Measurements from ENCODE around the gene DHX15.
A peak's percentile ranks its signal among the peaks of the same experiment; 100 is the strongest.

The DHX15 gene

GRCh38 chr4:24561438-24562139, 22.8 kb downstream of the DHX15 start:
- 0 out of 2 replicates have a peak, but pooled peaks have one; percentile 74 for TF ChIP-seq ZNF580 (tag by site-specific recombination; IDR thresholded peaks at IDR 0.05)
- no peak for TF ChIP-seq ZNF513 (tag by site-specific recombination; IDR thresholded peaks at IDR 0.05)
- TF ChIP-seq ZNF302 (tag by site-specific recombination; IDR thresholded peaks at IDR 0.05; ENCODE audit: low read depth): no peak
- peak; percentile 18; the same call in 1 of the 2 replicates for TF ChIP-seq ZNF362 (tag by site-specific recombination; IDR thresholded peaks at IDR 0.05)
- TF ChIP-seq ZNF146 (tag by site-specific recombination; IDR thresholded peaks at IDR 0.05): peak; percentile 99
- no peak for TF ChIP-seq ZFP41 (tag by site-specific recombination; IDR thresholded peaks at IDR 0.05; ENCODE audit: borderline replicate concordance)
- Histone ChIP-seq H3K4me1 (ENCODE audit: control insufficient read depth, insufficient read depth, low read length) (no peaks in the 10 kb centered on the region), H3K36me3 (ENCODE audit: control insufficient read depth in 2 of 2, insufficient read depth in 1 of 2, low read length in 2 of 2) (peaks cover 6 to 54% of the 10 kb centered on the region in 2 experiments; a peak in 2 of 3 replicates), H3K27ac (ENCODE audit: extremely low read depth, low read depth, low read length) (no peak overlapping the region), H3K4me3 (ENCODE audit: low read depth, low read length) (no peak overlapping the region), H3K9me3 (ENCODE audit: control insufficient read depth, insufficient read depth, low read depth, low read length) (no peaks in the 10 kb centered on the region)
- POLR2A ChIA-PET: no interaction called here
- CTCF ChIA-PET: interaction anchor here (0.7 kb wide), 1 partner anchor 24 kb away, joined by 4 read pairs; no protein-coding TSS in a partner anchor

GRCh38 chr4:24560868-24561368, 23.4 kb downstream of the DHX15 start:
- no peak overlapping the region for H3K4me3 ChIP-seq (ENCODE audit: low read depth, low read length)
- ChIA-PET CTCF (interaction anchor here (0.6 to 0.7 kb wide), 3 partner anchors 9 to 39 kb away, joined by 3 read pairs; no protein-coding TSS in a partner anchor), POLR2A (no interaction called here)
- H3K36me3 ChIP-seq (ENCODE audit: control insufficient read depth in 2 of 2, insufficient read depth in 1 of 2, low read length in 2 of 2): peaks cover 6 to 54% of the 10 kb centered on the region in 2 experiments; a peak in 2 of 3 replicates
- TF ChIP-seq ZNF335 (tag by site-specific recombination; conservative IDR thresholded peaks at IDR 0.05) (no peak), ZNF423 (tag by site-specific recombination; IDR thresholded peaks at IDR 0.05) (no peak), FEZF1 (tag by site-specific recombination; IDR thresholded peaks at IDR 0.05) (peak; percentile 77), MYNN (tag by site-specific recombination; IDR thresholded peaks at IDR 0.05; ENCODE audit: borderline replicate concordance) (no peak), PRDM6 (tag by site-specific recombination; IDR thresholded peaks at IDR 0.05) (peak; percentile 68), ZNF701 (tag by site-specific recombination; IDR thresholded peaks at IDR 0.05) (no peak), ZNF223 (tag by site-specific recombination; IDR thresholded peaks at IDR 0.05) (no peak), ZNF221 (tag by site-specific recombination; IDR thresholded peaks at IDR 0.05; ENCODE audit: borderline replicate concordance) (no peak)
- H3K9me3 ChIP-seq (ENCODE audit: control insufficient read depth, insufficient read depth, low read depth, low read length): no peaks in the 10 kb centered on the region
- no peaks in the 10 kb centered on the region for H3K4me1 ChIP-seq (ENCODE audit: control insufficient read depth, insufficient read depth, low read length)
- H3K27ac ChIP-seq (ENCODE audit: extremely low read depth, low read depth, low read length): no peak overlapping the region

GRCh38 chr4:24559889-24560288, 24.5 kb downstream of the DHX15 start:
- no peaks in the 10 kb centered on the region for H3K4me1 ChIP-seq (ENCODE audit: control insufficient read depth, insufficient read depth, low read length)
- H3K9me3 ChIP-seq (ENCODE audit: control insufficient read depth, insufficient read depth, low read depth, low read length): no peaks in the 10 kb centered on the region
- ChIA-PET CTCF (interaction anchor here (0.6 to 1.0 kb wide), 2 partner anchors 11 to 112 kb away, joined by 3 read pairs; no protein-coding TSS in a partner anchor), POLR2A (no interaction called here)
- no peak overlapping the region for H3K4me3 ChIP-seq (ENCODE audit: low read depth, low read length)
- H3K36me3 ChIP-seq (ENCODE audit: control insufficient read depth in 2 of 2, insufficient read depth in 1 of 2, low read length in 2 of 2): peaks cover 6 to 53% of the 10 kb centered on the region in 2 experiments; a peak in 2 of 3 replicates
- no peak overlapping the region for H3K27ac ChIP-seq (ENCODE audit: extremely low read depth, low read depth, low read length)
- TF ChIP-seq SP2 (tag by site-specific recombination; IDR thresholded peaks at IDR 0.05): no peak
- peak; percentile 63; the same call in 1 of the 2 replicates for TF ChIP-seq ZBTB21 (tag by site-specific recombination; IDR thresholded peaks at IDR 0.05)
- TF ChIP-seq ZNF629 (tag by site-specific recombination; IDR thresholded peaks at IDR 0.05): peak; percentile 71
- peak; percentile 93 for TF ChIP-seq SCRT2 (tag by site-specific recombination; IDR thresholded peaks at IDR 0.05)
- no peak for TF ChIP-seq ZNF174 (tag by site-specific recombination; IDR thresholded peaks at IDR 0.05)
- TF ChIP-seq ATF2 (tag by site-specific recombination; IDR thresholded peaks at IDR 0.05; ENCODE audit: low read depth): 0 out of 2 replicates have a peak, but pooled peaks have one; percentile 23
- no peak for TF ChIP-seq ZNF223 (tag by site-specific recombination; IDR thresholded peaks at IDR 0.05)
- 0 out of 2 replicates have a peak, but pooled peaks have one; percentile 12 for TF ChIP-seq SCRT1 (tag by site-specific recombination; IDR thresholded peaks at IDR 0.05; ENCODE audit: borderline replicate concordance)

All from HEK293 (cell line).